Measurements from ENCODE around the gene CCDC167.

CCDC167 gene

DNA sequence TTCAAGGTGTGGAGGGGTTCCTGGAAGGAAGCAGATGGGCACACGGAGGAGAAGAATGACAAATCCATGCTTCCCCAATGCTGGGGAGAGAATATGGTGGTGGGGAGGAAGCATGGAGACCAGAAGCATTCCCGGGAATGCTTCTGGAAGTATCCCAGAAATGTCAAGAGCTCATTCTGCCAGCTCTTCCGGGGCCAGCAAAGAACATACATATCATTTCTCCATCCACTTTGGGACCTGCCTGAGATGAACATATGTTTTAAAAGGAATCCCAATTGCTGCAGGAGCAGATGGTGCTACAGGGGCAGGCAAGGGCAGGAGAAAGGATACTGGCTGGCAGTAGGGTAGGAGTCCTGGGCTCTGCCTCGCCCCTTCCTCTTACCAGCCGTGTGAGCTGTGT is 37.9 kb upstream of the CCDC167 start:
- Histone ChIP-seq H3K27me3 (ENCODE audit: control insufficient read depth, insufficient read depth, low read length) (peaks cover 8% of the 10 kb centered on the region), H3K27ac (ENCODE audit: low read depth, low read length) (no peak overlapping the region), H3K4me1 (ENCODE audit: control insufficient read depth, insufficient read depth, low read length) (no peaks in the 10 kb centered on the region), H3K9ac (ENCODE audit: low read length) (no peak overlapping the region), H3K36me3 (ENCODE audit: control insufficient read depth, insufficient read depth, low read length) (no peaks in the 10 kb centered on the region), H3K4me3 (ENCODE audit: low read length) (no peak overlapping the region)

DNA sequence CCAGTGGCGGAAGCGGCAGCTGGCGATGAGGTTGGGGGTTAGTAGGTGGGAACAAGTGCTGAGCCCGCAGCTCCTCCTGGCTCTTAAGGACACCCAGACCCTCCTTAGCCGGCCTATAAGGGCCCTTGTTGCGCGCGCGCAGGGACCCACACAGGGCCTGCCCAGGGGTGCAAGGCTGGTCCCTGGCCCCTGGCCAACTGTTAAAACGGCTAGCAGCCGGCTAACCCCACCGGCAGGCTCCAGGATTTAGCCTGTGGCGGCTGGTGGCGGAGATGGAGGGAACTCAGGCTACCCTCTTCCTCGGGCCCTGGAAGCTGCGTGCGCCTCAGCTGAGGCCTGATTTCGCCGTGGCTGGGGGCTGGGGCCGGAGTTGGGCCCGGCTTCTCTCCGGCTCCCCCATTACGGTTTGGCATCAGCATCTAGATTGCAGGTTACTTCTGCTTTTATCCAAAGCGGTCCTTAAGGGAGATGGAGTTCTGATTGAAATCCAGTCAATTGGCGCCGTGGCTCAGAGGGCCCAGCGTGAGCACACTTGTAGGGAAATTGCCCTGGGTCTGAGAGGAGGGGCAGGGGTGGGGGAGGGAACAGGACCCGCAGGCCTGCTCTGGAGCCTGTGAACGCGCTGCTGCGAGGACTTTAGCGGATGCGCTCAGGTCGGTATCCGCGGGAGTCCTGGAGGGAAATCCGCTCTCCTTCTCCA is 36.9 kb upstream of the CCDC167 start:
- H3K4me3 ChIP-seq (ENCODE audit: low read length) = peak overlapping the region; percentile 17
- H3K9ac ChIP-seq (ENCODE audit: low read length) = no peak overlapping the region
- H3K27me3 ChIP-seq (ENCODE audit: control insufficient read depth, insufficient read depth, low read length) = peaks cover 8% of the 10 kb centered on the region
- H3K4me1 ChIP-seq (ENCODE audit: control insufficient read depth, insufficient read depth, low read length) = no peaks in the 10 kb centered on the region
- H3K27ac ChIP-seq (ENCODE audit: low read depth, low read length) = no peak overlapping the region
- H3K36me3 ChIP-seq (ENCODE audit: control insufficient read depth, insufficient read depth, low read length) = no peaks in the 10 kb centered on the region

DNA sequence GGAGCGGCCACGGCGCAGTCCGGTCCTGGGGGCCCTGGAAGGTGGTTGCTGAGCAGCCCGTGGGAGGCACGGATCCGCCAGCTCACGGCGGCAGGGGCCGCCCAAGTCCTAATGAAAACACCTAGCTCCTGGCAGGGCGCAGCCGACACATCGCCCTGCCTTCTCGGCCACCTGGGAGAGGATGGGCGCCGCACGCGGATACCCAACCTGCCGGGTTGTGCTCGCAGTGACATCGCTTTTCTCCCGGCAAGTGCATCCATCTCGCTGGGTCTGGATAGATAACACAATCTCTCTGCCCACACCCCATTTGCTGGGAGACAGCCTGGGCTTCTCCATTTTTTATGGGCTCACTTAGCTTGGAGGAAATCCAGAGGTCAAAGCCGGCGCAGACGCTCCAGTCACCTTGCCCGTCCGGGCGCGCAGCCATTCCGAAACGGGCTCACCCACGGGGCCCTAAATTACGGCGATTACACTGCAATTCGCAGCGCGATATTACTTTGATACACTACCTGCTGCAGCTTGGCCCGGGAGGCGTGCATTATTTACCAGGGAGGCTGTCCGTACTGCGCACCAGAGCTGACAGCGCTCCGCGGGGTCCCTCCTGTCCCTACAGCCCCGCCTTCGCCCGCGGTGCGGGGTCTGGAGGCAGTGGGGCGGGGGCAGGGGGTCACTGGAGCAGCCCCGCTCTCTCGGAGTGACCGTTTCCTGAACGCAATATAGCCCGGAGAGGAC is 36.2 kb upstream of the CCDC167 start:
- H3K27me3 ChIP-seq (ENCODE audit: control insufficient read depth, insufficient read depth, low read length) = peaks cover 8% of the 10 kb centered on the region
- no peaks in the 10 kb centered on the region for H3K36me3 ChIP-seq (ENCODE audit: control insufficient read depth, insufficient read depth, low read length)
- H3K4me3 ChIP-seq (ENCODE audit: low read length) = peak overlapping the region; percentile 17
- H3K9ac ChIP-seq (ENCODE audit: low read length) = no peak overlapping the region
- no peaks in the 10 kb centered on the region for H3K4me1 ChIP-seq (ENCODE audit: control insufficient read depth, insufficient read depth, low read length)
- H3K27ac ChIP-seq (ENCODE audit: low read depth, low read length) = no peak overlapping the region

DNA sequence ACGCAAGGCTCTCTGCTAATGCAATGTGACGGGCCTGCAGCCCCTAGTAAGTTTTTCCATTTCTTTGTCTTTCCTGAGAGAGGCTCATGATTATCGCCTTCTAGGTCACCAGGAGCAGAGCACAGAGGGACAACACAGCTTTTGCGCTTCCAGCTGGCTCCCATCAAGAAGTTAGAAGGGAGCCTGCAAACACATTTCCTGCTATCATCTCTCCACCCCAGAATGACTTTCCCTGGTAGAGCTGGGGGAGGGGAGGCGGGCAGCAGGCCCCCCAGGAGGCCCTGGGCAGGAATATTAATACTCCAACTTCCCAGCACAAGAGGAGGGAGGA is 35.7 kb upstream of the CCDC167 start:
- Histone ChIP-seq H3K9ac (ENCODE audit: low read length) (no peak overlapping the region), H3K4me1 (ENCODE audit: control insufficient read depth, insufficient read depth, low read length) (no peaks in the 10 kb centered on the region), H3K27me3 (ENCODE audit: control insufficient read depth, insufficient read depth, low read length) (peaks cover 8% of the 10 kb centered on the region), H3K27ac (ENCODE audit: low read depth, low read length) (no peak overlapping the region), H3K4me3 (ENCODE audit: low read length) (peak overlapping the region; percentile 17), H3K36me3 (ENCODE audit: control insufficient read depth, insufficient read depth, low read length) (no peaks in the 10 kb centered on the region)

DNA sequence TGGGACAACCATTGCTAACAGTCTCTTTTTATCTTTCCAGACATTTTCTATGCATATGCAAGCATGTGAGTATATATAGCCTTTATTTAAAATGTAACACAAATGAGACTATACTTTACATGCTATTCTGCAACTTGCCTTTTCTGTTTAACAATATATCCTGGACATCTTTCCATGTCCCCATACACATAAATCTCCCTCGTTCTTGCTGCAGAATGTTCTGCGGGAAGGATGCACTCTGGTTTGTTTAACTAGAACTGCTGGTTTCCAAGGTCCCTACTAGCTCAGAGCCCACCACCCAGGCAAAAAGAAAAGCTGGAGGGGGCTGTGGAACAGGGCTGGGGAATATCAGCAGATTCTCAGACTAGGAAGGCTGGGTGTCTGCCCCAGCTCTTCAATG is 35.2 kb upstream of the CCDC167 start:
- Histone ChIP-seq H3K36me3 (ENCODE audit: control insufficient read depth, insufficient read depth, low read length) (no peaks in the 10 kb centered on the region), H3K4me3 (ENCODE audit: low read length) (no peak overlapping the region), H3K27me3 (ENCODE audit: control insufficient read depth, insufficient read depth, low read length) (peaks cover 8% of the 10 kb centered on the region), H3K9ac (ENCODE audit: low read length) (no peak overlapping the region), H3K27ac (ENCODE audit: low read depth, low read length) (no peak overlapping the region), H3K4me1 (ENCODE audit: control insufficient read depth, insufficient read depth, low read length) (no peaks in the 10 kb centered on the region)

DNA sequence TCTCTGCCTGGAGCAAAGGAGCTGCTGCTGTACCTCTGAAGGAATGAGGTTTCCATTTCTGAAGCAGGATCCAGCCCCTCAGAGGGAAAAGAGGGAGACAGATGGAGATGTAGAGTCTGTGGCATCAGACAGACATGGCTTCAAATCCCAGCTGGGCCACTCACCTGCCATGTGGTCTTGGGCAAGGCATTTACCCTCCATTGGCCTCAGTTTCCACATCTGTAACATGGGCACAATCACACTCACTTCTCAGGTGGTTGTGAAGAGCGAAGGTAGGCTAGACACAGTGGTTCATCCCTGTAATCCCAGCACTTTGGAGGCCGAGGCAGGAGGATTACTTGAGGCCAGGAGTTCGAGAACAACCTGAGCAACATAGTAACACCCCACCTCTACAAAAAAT is 32.4 kb upstream of the CCDC167 start:
- no peaks in the 10 kb centered on the region for H3K36me3 ChIP-seq (ENCODE audit: control insufficient read depth, insufficient read depth, low read length)
- no peak overlapping the region for H3K4me3 ChIP-seq (ENCODE audit: low read length)
- H3K4me1 ChIP-seq (ENCODE audit: control insufficient read depth, insufficient read depth, low read length) = no peaks in the 10 kb centered on the region
- no peak overlapping the region for H3K9ac ChIP-seq (ENCODE audit: low read length)
- H3K27ac ChIP-seq (ENCODE audit: low read depth, low read length) = no peak overlapping the region
- peaks cover 8% of the 10 kb centered on the region for H3K27me3 ChIP-seq (ENCODE audit: control insufficient read depth, insufficient read depth, low read length)

DNA sequence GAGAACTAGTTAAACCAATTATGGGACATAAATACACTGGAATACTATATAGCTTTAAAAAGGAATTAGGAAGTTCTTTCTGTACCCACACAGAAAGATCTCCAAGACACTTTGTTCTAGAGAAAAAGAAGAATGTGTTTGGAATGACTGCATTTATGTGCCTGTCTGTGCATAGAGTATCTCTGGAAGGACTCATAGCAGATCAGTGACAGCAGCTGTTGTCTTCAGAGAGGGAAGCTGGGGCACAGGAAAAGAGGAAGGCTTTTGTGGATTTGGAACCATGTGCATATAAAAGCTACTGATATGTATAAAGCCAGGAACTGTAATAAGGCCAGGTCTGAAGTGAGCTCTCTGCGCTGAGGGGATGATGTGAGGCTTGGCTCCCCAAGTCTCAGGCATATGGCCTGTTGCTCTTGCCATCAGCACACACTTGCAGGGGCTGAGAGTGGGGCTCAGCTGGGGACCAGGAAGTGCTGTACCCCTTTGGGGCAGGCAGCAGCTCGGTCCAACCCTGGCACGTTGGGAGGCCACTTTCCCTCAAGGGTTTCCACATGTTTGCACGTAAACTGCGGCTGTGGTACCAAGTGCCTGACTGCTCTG is 31.8 kb upstream of the CCDC167 start:
- no peak overlapping the region for H3K9ac ChIP-seq (ENCODE audit: low read length)
- H3K27ac ChIP-seq (ENCODE audit: low read depth, low read length) = no peak overlapping the region
- no peaks in the 10 kb centered on the region for H3K36me3 ChIP-seq (ENCODE audit: control insufficient read depth, insufficient read depth, low read length)
- no peaks in the 10 kb centered on the region for H3K4me1 ChIP-seq (ENCODE audit: control insufficient read depth, insufficient read depth, low read length)
- no peak overlapping the region for H3K4me3 ChIP-seq (ENCODE audit: low read length)
- peaks cover 8% of the 10 kb centered on the region for H3K27me3 ChIP-seq (ENCODE audit: control insufficient read depth, insufficient read depth, low read length)

DNA sequence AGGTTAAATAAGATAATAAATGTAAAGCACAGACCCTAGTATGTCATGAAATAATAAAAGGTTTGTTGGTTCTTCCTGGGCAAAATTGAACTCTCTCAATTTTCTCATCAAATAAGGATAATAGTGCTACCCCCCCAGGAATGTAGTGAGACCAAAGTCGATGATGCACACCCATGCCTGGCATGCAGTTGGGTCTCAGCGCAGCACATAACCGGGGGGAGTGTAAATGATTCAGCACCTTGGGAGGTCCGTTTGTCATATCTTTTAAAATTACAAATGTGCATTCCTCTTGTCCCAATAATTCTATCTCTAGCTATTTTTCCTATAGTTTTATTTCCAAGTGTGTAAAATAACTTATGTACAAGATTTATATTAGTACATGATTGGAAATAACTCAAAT is 31.3 kb upstream of the CCDC167 start:
- H3K9ac ChIP-seq (ENCODE audit: low read length) = no peak overlapping the region
- H3K27ac ChIP-seq (ENCODE audit: low read depth, low read length) = no peak overlapping the region
- H3K36me3 ChIP-seq (ENCODE audit: control insufficient read depth, insufficient read depth, low read length) = no peaks in the 10 kb centered on the region
- H3K4me1 ChIP-seq (ENCODE audit: control insufficient read depth, insufficient read depth, low read length) = no peaks in the 10 kb centered on the region
- no peak overlapping the region for H3K4me3 ChIP-seq (ENCODE audit: low read length)
- peaks cover 8% of the 10 kb centered on the region for H3K27me3 ChIP-seq (ENCODE audit: control insufficient read depth, insufficient read depth, low read length)

DNA sequence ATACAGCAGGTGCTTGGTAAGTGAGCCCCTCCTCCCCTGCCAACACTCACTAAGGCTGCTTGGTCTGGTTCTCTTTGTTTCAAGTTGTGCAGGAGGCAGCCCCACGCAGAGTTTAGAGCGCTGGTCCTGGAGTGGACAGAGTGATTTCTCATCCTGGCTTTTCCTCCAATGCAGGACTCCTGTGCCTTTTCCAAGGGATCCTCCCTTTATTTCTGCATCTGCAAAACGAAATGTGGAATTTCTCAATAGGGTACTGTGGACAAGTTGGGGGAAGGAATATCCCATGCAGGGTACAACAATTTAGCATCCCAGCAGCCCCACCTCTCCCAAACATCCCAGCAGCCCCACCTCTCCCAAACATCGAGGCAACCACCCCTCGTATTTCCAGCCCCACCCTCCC is 30.6 kb upstream of the CCDC167 start:
- Histone ChIP-seq H3K36me3 (ENCODE audit: control insufficient read depth, insufficient read depth, low read length) (no peaks in the 10 kb centered on the region), H3K27me3 (ENCODE audit: control insufficient read depth, insufficient read depth, low read length) (peaks cover 3% of the 10 kb centered on the region), H3K4me1 (ENCODE audit: control insufficient read depth, insufficient read depth, low read length) (no peaks in the 10 kb centered on the region), H3K4me3 (ENCODE audit: low read length) (no peak overlapping the region), H3K9ac (ENCODE audit: low read length) (no peak overlapping the region), H3K27ac (ENCODE audit: low read depth, low read length) (no peak overlapping the region)

DNA sequence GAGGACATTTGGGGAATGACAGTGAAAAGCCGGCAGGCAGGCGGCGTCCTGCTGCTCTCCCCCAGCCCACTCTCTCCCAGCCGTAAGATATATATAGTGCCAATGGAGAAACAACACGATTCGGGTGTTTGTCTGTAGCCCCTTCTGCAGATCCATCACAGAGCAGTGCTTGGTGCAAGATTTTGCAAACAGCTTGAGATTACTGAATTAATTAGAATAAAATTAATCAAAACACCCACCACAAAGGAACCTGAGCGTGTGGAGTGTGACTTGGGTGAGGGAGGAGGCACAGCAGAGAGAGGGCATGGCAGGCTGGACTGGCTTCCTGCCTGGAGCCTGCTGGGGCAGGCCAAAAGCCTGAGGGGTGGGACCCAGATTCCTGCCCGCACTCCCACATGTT is 28.8 kb upstream of the CCDC167 start:
- Histone ChIP-seq H3K27me3 (ENCODE audit: control insufficient read depth, insufficient read depth, low read length) (no peaks in the 10 kb centered on the region), H3K9ac (ENCODE audit: low read length) (no peak overlapping the region), H3K4me1 (ENCODE audit: control insufficient read depth, insufficient read depth, low read length) (no peaks in the 10 kb centered on the region), H3K36me3 (ENCODE audit: control insufficient read depth, insufficient read depth, low read length) (no peaks in the 10 kb centered on the region), H3K4me3 (ENCODE audit: low read length) (no peak overlapping the region), H3K27ac (ENCODE audit: low read depth, low read length) (no peak overlapping the region)

DNA sequence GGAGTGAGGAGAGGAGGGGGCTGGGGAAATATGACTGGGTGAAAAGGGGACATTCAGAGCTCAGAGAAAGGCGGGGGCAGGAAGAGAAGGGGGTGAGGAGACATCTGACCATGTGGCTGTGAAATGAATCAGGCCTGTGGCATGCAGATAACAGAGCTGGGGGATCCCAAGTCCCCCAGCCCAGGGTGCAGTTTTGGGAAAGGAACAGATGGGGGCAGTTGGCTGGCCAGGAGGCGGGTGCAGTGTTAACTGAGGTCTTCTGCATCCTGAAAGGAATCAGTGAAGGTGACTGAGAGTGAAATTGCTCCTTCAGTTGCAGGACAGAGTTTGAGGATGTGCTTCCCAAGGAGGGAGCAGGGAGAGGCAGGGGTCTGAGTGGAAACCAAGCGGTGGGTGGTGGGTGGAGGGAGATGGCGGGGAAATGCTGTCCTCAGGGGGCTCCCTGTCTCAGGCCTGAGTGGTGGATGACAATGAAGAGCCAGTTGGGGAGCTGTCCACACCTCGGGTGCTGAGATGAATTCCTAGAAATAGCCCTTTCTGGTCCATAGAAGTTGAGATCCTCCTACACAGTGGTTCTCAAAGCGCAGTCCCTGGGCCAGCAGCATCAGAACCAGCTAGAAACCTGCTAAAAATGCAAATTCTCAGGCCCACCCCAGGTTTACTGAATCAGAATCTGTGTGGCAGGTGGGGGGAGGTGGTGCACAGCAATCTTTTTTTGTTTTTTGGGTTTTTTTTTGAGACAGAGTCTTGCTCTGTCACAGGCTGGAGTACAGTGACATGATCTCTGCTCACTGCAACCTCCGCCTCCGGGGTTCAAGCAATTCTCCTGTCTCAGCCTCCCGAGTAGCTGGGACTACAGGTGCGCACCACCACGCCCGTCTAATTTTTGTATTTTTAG is 26.0 kb upstream of the CCDC167 start:
- no peaks in the 10 kb centered on the region for H3K36me3 ChIP-seq (ENCODE audit: control insufficient read depth, insufficient read depth, low read length)
- no peak overlapping the region for H3K4me3 ChIP-seq (ENCODE audit: low read length)
- no peaks in the 10 kb centered on the region for H3K4me1 ChIP-seq (ENCODE audit: control insufficient read depth, insufficient read depth, low read length)
- H3K27ac ChIP-seq (ENCODE audit: low read depth, low read length) = no peak overlapping the region
- H3K27me3 ChIP-seq (ENCODE audit: control insufficient read depth, insufficient read depth, low read length) = no peaks in the 10 kb centered on the region
- no peak overlapping the region for H3K9ac ChIP-seq (ENCODE audit: low read length)

DNA sequence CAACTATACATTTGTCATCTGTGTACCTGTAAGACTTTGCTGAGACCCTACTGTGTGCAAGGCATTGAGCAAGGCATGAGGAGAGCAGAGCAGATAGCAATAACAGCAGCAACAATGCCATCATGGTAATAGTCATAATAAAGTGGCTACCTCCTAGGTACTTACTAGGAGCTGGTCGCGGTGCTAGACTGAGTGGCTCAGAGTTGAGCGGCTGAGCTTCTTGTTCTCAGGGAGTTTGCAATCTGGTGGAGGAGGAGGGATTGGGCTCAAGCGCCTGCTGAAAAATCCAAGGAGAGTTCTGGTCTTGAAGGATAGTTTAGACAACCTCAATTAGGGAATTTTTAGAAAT is 25.3 kb upstream of the CCDC167 start:
- Histone ChIP-seq H3K27me3 (ENCODE audit: control insufficient read depth, insufficient read depth, low read length) (no peaks in the 10 kb centered on the region), H3K4me3 (ENCODE audit: low read length) (no peak overlapping the region), H3K9ac (ENCODE audit: low read length) (no peak overlapping the region)

More for the DNA sequence above, 25.3 kb upstream of the CCDC167 start:
- Histone ChIP-seq H3K4me1 (ENCODE audit: control insufficient read depth, insufficient read depth, low read length) (no peaks in the 10 kb centered on the region), H3K36me3 (ENCODE audit: control insufficient read depth, insufficient read depth, low read length) (no peaks in the 10 kb centered on the region), H3K27ac (ENCODE audit: low read depth, low read length) (no peak overlapping the region)
